HG03457 (cell line): Measurements from ENCODE around the gene TPPP.

Experiments used
- ATAC-seq: cut with Tn5 transposase; IDR thresholded peaks from one replicate; pipeline ENCODE4 v1.9.1; 2021; ENCODE audit warnings: moderate number of reproducible peaks; ENCODE audit not compliant: unreplicated experiment

TPPP gene

GRCh38 chr5:665956-666711, 27.0 kb downstream of the TPPP start:
- no peak for ATAC-seq

DNA sequence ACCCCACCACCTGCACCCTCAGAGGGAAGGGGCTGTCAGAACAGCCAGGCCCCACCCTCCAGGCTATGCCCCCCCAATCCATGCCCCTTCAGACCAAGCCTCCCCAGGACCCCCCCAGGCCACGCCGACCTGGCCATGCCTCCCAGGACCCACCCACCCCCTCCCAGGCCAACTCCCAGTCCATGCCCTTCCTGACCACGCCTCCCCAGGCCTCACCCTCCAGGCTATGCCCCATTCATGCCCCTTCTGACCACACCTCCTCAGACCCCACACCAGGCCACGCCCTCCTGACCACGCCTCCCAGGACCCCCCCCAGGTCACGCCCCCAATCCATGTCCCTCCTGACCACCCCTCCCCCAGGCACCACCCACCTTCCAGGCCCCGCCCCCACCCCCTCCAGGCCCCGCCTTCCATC, 27.6 kb downstream of the TPPP start:
- ATAC-seq: no peak

DNA sequence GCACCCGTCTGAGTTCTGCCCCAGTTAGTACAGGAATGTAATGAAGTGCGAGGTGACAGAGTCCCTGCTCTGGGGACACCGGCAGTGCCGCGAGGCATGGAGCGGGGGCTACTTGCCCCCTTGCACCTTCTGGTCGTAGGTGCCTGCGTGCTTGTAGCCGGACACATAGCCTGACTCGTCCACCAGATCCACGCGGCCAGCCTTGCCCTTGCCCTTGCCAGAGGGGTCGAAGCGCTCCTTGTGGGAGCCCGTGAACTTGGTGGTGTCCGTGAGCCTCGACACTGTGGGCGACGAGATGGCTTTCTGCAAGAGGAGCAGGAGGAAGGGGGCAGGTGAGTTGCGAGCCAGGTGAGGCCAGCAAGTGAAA, 28.2 kb downstream of the TPPP start:
- no peak for ATAC-seq

GRCh38 chr5:664343-664993, 28.7 kb downstream of the TPPP start:
- no peak for ATAC-seq

DNA sequence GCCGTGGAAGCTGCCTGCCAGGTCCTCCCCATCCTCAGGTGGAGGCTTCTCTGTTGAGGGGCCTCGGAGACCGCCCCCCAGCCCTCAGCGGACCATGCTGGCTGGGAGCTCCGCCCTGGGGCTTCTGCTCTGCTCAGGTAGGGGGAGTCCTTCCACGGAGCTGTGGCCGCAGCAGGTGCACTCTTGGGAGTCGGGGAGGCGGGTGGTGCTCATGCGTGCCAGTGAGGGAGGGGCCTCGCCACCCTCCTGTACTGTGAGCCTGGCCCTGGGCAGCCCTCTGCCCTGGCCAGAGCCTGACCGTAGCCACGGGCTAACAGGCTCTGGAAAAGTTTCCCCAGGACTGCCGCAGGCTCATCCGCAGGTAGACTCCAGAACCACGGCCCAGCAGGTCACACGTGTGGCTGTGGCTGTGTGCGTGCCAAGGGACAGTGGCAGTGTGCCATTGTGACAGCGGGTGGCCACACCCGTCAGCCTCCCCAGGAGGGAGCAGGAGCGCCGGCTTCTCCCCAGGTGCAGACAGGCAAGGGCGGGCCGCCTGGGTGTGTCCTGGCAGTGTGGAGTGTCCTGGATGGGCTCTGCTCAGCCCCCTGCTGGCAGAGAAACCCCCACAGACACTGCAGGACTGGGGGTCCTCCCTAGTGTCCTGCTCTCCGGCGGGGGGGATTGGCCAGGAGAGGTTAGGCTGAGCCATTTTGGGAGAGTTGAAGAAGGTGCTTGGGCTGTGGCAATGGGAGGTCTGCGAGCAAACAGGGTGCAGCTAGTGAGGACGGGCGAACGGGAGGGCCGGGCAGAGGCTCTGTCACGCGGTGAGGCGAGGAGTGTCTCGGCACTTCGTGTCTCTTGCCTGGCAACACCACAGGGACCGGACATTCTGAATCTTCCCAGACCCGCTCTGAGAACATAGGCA, 29.5 kb downstream of the TPPP start:
- ATAC-seq: no peak

GRCh38 chr5:662751-663435, 30.3 kb downstream of the TPPP start:
- no peak for ATAC-seq

GRCh38 chr5:661891-662750, 31.0 kb downstream of the TPPP start:
- ATAC-seq: no peak

DNA sequence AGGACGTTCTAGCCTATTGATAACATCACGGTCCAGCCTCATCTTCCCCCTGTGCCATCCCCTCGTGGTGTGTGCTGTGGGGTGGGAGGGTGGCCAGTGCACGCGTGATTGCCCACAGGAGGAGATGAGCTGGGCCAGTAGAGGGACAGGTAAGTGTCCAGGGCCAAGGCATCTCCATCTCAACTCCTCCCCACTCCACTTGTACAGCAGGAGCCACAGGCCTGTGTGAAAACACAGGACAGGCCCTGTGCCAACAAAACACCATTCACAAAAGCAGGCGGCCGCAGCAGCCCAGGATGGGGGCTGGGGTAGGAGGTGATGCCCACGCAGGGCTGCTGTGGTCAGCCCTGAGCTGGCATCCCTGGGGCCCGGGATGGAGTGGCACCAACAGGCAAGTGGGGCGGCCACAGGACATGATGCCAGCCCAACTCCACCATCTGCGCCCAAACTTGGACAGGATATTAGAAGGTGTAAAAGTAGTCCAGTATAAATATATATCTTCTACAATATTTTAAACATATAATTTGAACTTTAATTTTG, 32.6 kb downstream of the TPPP start:
- ATAC-seq: no peak

GRCh38 chr5:659496-660263, 33.5 kb downstream of the TPPP start:
- no peak for ATAC-seq

DNA sequence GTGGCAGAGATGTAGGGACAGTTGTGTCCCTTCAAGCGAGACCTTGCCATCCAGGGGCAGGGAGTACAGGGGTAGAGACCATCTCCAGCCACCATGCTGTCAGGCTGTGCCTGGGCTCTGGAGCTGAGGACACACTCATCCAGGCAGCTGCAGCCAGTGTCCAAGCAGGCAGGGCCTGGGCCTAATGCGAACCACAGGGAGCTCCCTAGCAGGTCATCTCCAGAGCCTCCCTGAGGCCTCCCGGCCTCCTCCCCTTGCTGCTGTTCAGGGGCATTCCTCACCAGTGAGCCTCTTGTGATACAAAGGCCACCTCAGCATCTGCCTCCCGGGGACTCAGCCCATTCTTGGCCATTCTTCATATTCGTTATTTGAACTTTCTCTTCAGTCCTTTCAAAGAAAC, 35.0 kb downstream of the TPPP start:
- no peak for ATAC-seq

DNA sequence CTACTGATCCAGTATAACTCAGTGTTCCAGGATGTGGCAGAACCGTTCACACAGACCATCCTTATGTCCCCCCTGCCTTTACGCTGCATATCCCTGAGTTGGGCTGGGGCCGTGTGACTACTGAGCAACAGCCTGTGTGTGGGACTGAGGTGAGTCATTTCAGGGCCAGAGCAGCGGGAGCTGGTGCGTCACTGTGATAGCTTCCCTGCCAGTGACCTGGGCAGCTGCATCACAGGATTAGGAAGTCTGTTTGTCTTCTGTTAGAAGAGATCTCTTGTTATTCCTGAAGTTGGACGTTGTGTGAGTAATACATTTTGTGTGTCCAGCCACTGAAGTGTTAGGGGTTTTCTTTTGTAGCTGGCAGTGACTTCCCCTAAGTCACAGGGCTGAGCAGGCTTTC, 35.6 kb downstream of the TPPP start:
- no peak for ATAC-seq

GRCh38 chr5:655406-655805, 37.7 kb downstream of the TPPP start:
- no peak for ATAC-seq

- ATAC-seq: no peak
Observed at GRCh38 chr5:654071-654778, 38.9 kb downstream of the TPPP start.

GRCh38 chr5:652773-653350, 40.3 kb downstream of the TPPP start:
- no peak for ATAC-seq

DNA sequence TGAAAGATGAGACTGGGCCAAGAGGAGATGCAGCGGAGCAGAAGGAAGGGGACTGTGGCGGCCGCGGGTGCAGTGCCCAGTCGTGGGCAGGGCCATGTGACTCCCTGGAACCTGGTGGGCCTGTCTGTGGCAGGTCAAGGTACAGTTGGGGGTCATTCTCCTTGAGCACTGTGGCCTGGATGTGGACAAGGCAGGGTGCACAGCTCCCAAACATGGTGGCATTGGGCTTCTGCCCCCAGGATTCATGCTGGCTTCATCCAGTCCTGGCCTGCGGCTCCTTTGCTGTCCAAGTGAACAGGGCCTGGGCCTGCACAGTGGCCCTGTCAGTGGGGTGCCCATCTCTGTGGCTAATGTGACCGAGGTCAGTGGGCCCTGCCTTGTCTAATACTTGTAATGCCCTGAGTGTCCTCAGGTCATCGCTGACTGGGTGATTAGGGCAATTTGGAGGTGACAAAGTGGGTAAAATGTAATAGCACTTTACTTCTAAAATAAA, 41.1 kb downstream of the TPPP start:
- no peak for ATAC-seq

DNA sequence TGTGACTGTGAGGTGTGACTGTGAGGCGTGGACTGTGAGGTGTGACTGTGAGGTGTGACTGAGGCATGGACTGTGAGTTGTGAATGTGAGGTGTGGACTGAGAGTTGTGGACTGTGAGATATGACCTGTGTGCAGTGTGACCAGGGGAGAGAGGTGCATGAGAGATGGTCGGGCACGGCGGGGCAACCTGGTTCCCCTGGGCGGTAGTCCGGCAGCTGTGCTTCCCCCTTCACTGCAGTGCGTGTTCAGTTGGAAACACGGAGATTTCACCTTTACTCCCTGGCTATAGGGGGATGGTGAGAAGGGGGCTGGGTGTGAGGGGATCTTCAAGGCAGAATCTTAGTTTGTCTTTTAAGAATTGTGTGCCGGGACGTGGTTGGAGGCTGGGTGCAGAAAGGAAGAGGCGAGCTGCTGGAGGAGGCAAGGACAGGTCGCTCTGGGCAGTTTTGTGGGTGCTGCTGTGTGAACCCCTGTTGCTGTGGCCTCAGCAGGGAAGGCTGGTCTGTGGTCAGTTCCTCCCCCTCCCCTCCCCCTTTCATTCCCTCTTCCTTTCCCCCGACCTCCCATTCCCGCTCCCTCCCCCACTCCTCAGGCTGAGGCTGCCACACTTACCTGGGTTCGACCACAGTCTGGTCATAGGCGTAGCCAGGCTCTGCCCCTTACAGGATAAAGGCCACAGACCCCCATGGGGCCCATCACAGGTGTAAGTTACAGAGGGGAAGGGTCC, 41.7 kb downstream of the TPPP start:
- ATAC-seq: no peak

GRCh38 chr5:647727-648126, 45.4 kb downstream of the TPPP start:
- ATAC-seq: no peak
